ENCODE results near the gene SLC10A7. TPM values are rescaled to one million over a fixed set of nuclear protein-coding genes. Genes with fewer than 3 reads are reported as not detected.

The SLC10A7 gene
- total and polyA plus RNA-seq, 2 of the 4 experiments (the other 2 are of a cell fraction): 5.2 to 8.4 TPM

- H3K36me3 ChIP-seq (ENCODE audit: control insufficient read depth, insufficient read depth, low read length): peaks cover 1% of the 10 kb centered on the region; the same call in 1 of the 2 replicates
- H2BK120ac ChIP-seq (ENCODE audit: low read depth, low read length): no peak overlapping the region
- no peak overlapping the region for H2BK20ac ChIP-seq (ENCODE audit: low read depth, low read length)
- intact Hi-C loops (cut with micrococcal nuclease): no loop called here
- ChIA-PET POLR2A (ENCODE audit: unreplicated experiment) (no interaction called here), CTCF (no interaction called here)
- in situ Hi-C loops (cut with MboI; ENCODE audit: low sequenced_read_pairs): no loop called here
- H3K27me3 ChIP-seq (ENCODE audit: control insufficient read depth, insufficient read depth, low read length): no peaks in the 10 kb centered on the region
- TF ChIP-seq CEBPB (IDR thresholded peaks at IDR 0.05; ENCODE audit: low read depth, low read length) (no peak), MAFK (IDR thresholded peaks at IDR 0.05; ENCODE audit: low read depth, low read length) (no peak), MXI1 (IDR thresholded peaks at IDR 0.05; ENCODE audit: borderline replicate concordance, low read depth, low read length) (no peak), NFE2L2 (IDR thresholded peaks at IDR 0.05; ENCODE audit: low read depth, low read length) (no peak), FOS (IDR thresholded peaks at IDR 0.05; ENCODE audit: low read depth, low read length) (no peak), CTCF (conservative IDR thresholded peaks at IDR 0.05; ENCODE audit: low read depth, low read length) (no peak)
- no peaks in the 10 kb centered on the region for H4K20me1 ChIP-seq (ENCODE audit: insufficient read depth, low read length)
- H3K23ac ChIP-seq (ENCODE audit: low read depth, low read length): no peak overlapping the region
- no peak for DNase-seq
- H3K4me2 ChIP-seq (ENCODE audit: low read depth, low read length): no peak overlapping the region
- BruUV-seq (replicated peaks): no TSS peak
- H2AK9ac ChIP-seq (replicated peaks; ENCODE audit: low read depth, low read length, poor library complexity): no peak overlapping the region
- no peaks in the 10 kb centered on the region for H3K9me1 ChIP-seq (ENCODE audit: insufficient read depth, low read length)
- dilution Hi-C loops (cut with HindIII; ENCODE audit: low sequenced_read_pairs, unreplicated experiment): no loop called here
- H4K91ac ChIP-seq (ENCODE audit: insufficient read depth, low read depth, low read length): no peak overlapping the region
- H2AFZ ChIP-seq (replicated peaks; ENCODE audit: low read length, poor library complexity): no peak overlapping the region
- no peak overlapping the region for H3K56ac ChIP-seq (ENCODE audit: extremely low read depth, insufficient read depth, low read length)
- H3K4me3 ChIP-seq (ENCODE audit: insufficient read depth, low read depth, low read length): no peak overlapping the region
- H3K4ac ChIP-seq (ENCODE audit: low read depth, low read length): no peak overlapping the region
- H4K5ac ChIP-seq (ENCODE audit: low read depth, low read length): no peak overlapping the region
- H2AK5ac ChIP-seq (ENCODE audit: low read depth, low read length): no peak overlapping the region
- no peak for ATAC-seq (ENCODE audit: low read depth)
- H3K79me1 ChIP-seq (ENCODE audit: low read depth in 1 of 2, low read length in 2 of 2): 0 out of 4 replicates have a peak, but pooled peaks cover 0 to under 1% of the 10 kb centered on the region in 2 experiments
- no peak overlapping the region for H2BK15ac ChIP-seq (ENCODE audit: low read depth, low read length)
- H3K27ac ChIP-seq (ENCODE audit: insufficient read depth, low read length): no peak overlapping the region
- no peaks in the 10 kb centered on the region for H3K4me1 ChIP-seq (ENCODE audit: control insufficient read depth, insufficient read depth, low read length)
- no peak overlapping the region for H3K14ac ChIP-seq (replicated peaks; ENCODE audit: low read depth, low read length)
- no peak overlapping the region for H4K8ac ChIP-seq (ENCODE audit: low read depth in 2 of 2, low read length in 2 of 2)
- no peak overlapping the region for H3K18ac ChIP-seq (ENCODE audit: low read depth, low read length)
- no peak overlapping the region for H3K9ac ChIP-seq (ENCODE audit: low read depth, low read length)
- H2BK5ac ChIP-seq (ENCODE audit: low read depth, low read length, poor library complexity, severe bottlenecking): no peak overlapping the region
- no peaks in the 10 kb centered on the region for H3K9me3 ChIP-seq (ENCODE audit: control insufficient read depth, insufficient read depth, low read length)
These were observed 15.5 kb downstream of the SLC10A7 start for GRCh38 chr4:146506272-146506671.
